GM12878 (cell line): ENCODE results near the gene TMC8. TPM values are rescaled to one million over a fixed set of nuclear protein-coding genes. Genes with fewer than 3 reads are reported as not detected.

ENCODE experiments used
- BRCA1 ChIP-seq: IDR thresholded peaks from 2 replicates; pipeline ENCODE4 v1.6.1; 2011; ENCODE audit warnings: low read depth, low read length, improper control_type of control experiment
- CREB1 ChIP-seq: IDR thresholded peaks from 2 replicates; pipeline ENCODE4 v1.6.1; 2012; ENCODE audit warnings: low read depth, mild to moderate bottlenecking, inconsistent platforms
- EED ChIP-seq: sonication (generic); IDR thresholded peaks from 2 replicates; pipeline ENCODE4 v1.6.1; 2016; ENCODE audit warnings: antibody characterized with exemption, low read depth
- ETV6 ChIP-seq, 2 experiments: fragments of 450-650 bp in 1 of 2; IDR thresholded peaks in 1 of 2; conservative IDR thresholded peaks in 1 of 2; 2 replicates each; pipeline ENCODE4 v1.6.1; 2014; ENCODE audit warnings: antibody characterized with exemption in 1 of 2, borderline replicate concordance in 1 of 2, low read depth in 1 of 2, mild to moderate bottlenecking in 1 of 2, moderate library complexity in 1 of 2
- EZH2 ChIP-seq: IDR thresholded peaks from 2 replicates; pipeline ENCODE4 v1.6.1; 2012; ENCODE audit warnings: low read depth, mild to moderate bottlenecking, control low read depth, inconsistent platforms, low read length, borderline replicate concordance; ENCODE audit not compliant: control insufficient read depth
- HCFC1 ChIP-seq: fragments of 150-350 bp; IDR thresholded peaks from 2 replicates; pipeline ENCODE4 v1.6.1; 2014; ENCODE audit warnings: low read length
- PRDM15 ChIP-seq: fragments of 450-650 bp; formaldehyde crosslinking; IDR thresholded peaks from 2 replicates; pipeline ENCODE4 v1.4.0; 2020; ENCODE audit warnings: mild to moderate bottlenecking, moderate library complexity
- STAT1 ChIP-seq: fragments of 450-650 bp; conservative IDR thresholded peaks from 2 replicates; pipeline ENCODE4 v1.6.1; 2014; ENCODE audit warnings: antibody characterized with exemption, mild to moderate bottlenecking
- polyA plus RNA-seq, 11 experiments: library from polyadenylated mRNA; depleted of rRNA in 4 of 11; unstranded in 6 of 11; stranded (reverse) in 5 of 11; fragments of >200 nt; fragmentation: Nextera tagmentation in 4 of 11; fragmentation: Illumina TruSeq in 1 of 11; extraction: Ambion mirVana in 4 of 11; extraction: Trizol in 1 of 11; gene quantifications; 1 replicate in 1 of 11; 2 replicates in 10 of 11; pipeline versions ENCODE4 v1.2.1 to v1.2.3, GENCODE V29; 2011 to 2016; ENCODE audit warnings: inconsistent platforms in 2 of 11, missing spikeins in 2 of 11, low read depth in 1 of 11
- total RNA-seq, 4 experiments: library from RNA; depleted of rRNA in 3 of 4; stranded (reverse); fragments of >200 nt in 3 of 4; fragmentation: Illumina TruSeq in 1 of 4; extraction: Trizol in 1 of 4; gene quantifications; 2 replicates each; pipeline versions ENCODE4 v1.2.1 to v1.2.3, GENCODE V29; 2013 to 2021

Gene TMC8
- total and polyA plus RNA-seq, 10 of the 15 experiments (the other 5 are each of a cell fraction or from before 2014, with no cell fraction given) = 2.7 to 128 (median 40.0) TPM

GRCh38 chr17:78168903-78169793, 38.6 kb downstream of the TMC8 start (continued):
- TF ChIP-seq PRDM15 (CRISPR knock-in tag) (no peak), BRCA1 (no peak), ETV6 (conservative IDR thresholded peaks at IDR 0.05 in 1 of 2, IDR thresholded peaks at IDR 0.05 in 1 of 2; ENCODE audit: borderline replicate concordance in 1 of 2, low read depth in 1 of 2) (no peak), STAT1 (no peak), HCFC1 (no peak), EED (0 out of 2 replicates have a peak, but pooled peaks have one; percentile 19), EZH2 (no peak), CREB1 (peak; percentile 14; the same call in 1 of the 2 replicates)
